ENCODE results near the gene VAC14. TPM values are rescaled to one million over a fixed set of nuclear protein-coding genes. Genes with fewer than 3 reads are reported as not detected.

Gene VAC14
- polyA plus RNA-seq, 1 donor = 40.3 TPM

GRCh38 chr16:70694088-70694867 lies 106.7 kb downstream of the VAC14 start:
- H3K4me3 ChIP-seq (ENCODE audit: low read length) = no peak overlapping the region
- WGBS (ENCODE audit: insufficient coverage, low lambda C conversion rate) = no CpG with 5 or more reads among the region's 17 CpGs
- H3K4me1 ChIP-seq (ENCODE audit: control insufficient read depth, insufficient read depth, low read length) = peaks cover 66% of the 10 kb centered on the region
- peak overlapping the region; percentile 83 for H3K27ac ChIP-seq (ENCODE audit: low read length)
- peaks cover 30% of the 10 kb centered on the region for H3K36me3 ChIP-seq (ENCODE audit: control insufficient read depth, insufficient read depth, low read length)
- DNase-seq = no peak
- H3K27me3 ChIP-seq (ENCODE audit: control insufficient read depth, insufficient read depth, low read length) = no peaks in the 10 kb centered on the region
- H3K9me3 ChIP-seq (ENCODE audit: control insufficient read depth, low read depth, low read length) = no peaks in the 10 kb centered on the region

- Histone ChIP-seq H3K9me3 (ENCODE audit: control insufficient read depth, low read depth, low read length) (no peaks in the 10 kb centered on the region), H3K27me3 (ENCODE audit: control insufficient read depth, insufficient read depth, low read length) (no peaks in the 10 kb centered on the region), H3K4me1 (ENCODE audit: control insufficient read depth, insufficient read depth, low read length) (peaks cover 75% of the 10 kb centered on the region), H3K36me3 (ENCODE audit: control insufficient read depth, insufficient read depth, low read length) (peaks cover 24% of the 10 kb centered on the region), H3K4me3 (ENCODE audit: low read length) (no peak overlapping the region), H3K27ac (ENCODE audit: low read length) (peak overlapping the region; percentile 83)
- no peak for DNase-seq
- WGBS (ENCODE audit: insufficient coverage, low lambda C conversion rate) = 63% methylated on average over 4 of the region's 29 CpGs
Measured at GRCh38 chr16:70692873-70693671, 107.9 kb downstream of the VAC14 start.

DNA sequence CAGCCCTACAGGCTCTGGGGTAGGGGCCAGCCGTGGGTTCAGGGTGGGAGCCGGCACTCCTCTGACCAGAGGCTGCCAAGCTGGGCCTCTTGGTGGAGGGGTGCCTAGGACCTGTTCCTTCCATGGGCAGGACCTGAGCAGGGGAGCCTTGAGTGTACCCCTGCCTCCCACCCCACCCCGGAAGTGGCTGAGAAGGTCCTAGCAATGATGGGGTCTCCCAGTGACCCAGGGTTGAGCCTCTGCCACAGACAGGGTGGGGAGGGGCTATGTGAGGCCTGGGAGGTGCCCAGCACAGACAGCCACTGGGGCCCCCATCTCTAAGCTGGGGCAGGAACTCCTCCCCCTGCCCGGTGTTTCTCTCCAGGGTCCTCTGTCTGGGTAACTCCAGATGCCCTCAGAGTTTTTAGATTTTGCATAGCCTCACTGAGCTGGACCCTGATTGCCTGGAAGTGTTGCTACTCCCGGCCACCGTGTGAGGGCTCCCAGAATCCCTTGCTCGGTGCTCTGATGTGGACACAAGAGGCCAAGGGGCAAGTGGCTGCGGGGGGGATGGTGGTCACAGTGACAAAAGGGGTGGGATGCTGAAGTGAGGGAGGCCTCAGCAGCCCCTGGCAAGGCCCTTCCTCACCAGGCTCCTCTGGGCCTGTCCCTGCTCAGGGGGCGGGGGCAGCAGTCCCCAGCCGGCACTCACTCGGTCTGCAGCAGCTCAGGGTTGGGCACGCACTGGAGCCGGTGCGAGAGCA lies 108.7 kb downstream of the VAC14 start:
- H3K4me1 ChIP-seq (ENCODE audit: control insufficient read depth, insufficient read depth, low read length) = peaks cover 74% of the 10 kb centered on the region
- H3K36me3 ChIP-seq (ENCODE audit: control insufficient read depth, insufficient read depth, low read length) = peaks cover 23% of the 10 kb centered on the region
- H3K27me3 ChIP-seq (ENCODE audit: control insufficient read depth, insufficient read depth, low read length) = no peaks in the 10 kb centered on the region
- no peak for DNase-seq
- H3K9me3 ChIP-seq (ENCODE audit: control insufficient read depth, low read depth, low read length) = no peaks in the 10 kb centered on the region
- no CpG with 5 or more reads among the region's 14 CpGs for WGBS (ENCODE audit: insufficient coverage, low lambda C conversion rate)
- H3K4me3 ChIP-seq (ENCODE audit: low read length) = no peak overlapping the region
- H3K27ac ChIP-seq (ENCODE audit: low read length) = peak overlapping the region; percentile 83

DNA sequence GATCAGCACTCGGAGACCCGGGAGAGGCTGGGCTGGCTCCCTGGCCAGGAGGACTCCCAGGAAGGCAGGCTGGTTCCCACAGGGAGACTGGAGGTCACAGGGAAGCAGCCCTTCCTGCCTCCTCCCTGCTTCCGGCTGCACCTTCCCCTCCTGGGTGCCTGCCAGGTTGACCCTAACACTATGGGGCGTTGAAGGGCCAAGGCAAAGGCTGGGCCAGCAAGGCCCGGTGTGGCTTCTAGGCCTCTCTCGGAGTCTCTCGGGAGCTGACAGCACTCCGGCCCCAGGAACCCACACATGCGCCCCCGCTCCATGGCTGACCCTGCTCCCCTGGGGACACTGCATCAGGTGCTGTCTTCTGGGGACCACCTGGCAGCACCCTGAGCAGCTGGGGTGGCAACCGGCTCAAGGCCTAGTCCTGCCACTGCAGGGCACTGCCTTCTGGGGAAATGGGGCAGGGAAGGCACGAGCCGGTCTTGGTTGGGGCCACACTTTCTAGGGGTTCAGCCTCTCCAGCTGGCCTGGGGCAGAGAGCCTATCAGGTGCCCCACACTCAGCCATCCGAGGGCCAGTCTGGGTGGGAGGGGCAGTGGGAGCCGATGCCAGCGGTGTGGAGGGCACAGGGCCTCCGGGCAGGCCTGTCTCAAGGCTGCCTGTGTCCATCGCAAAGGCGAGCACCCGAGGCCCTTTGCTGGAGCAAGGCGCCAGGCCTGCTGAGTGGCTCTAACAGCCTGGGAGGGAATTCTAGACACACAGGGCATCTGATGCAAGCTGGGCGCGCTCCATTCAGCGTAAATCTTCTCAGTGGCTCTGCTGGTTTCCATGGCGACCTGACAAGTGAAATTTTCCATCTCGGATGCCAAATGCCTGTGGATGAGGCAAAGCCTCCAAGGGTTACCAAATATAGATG lies 109.5 kb downstream of the VAC14 start:
- peaks cover 23% of the 10 kb centered on the region for H3K36me3 ChIP-seq (ENCODE audit: control insufficient read depth, insufficient read depth, low read length)
- H3K4me3 ChIP-seq (ENCODE audit: low read length) = no peak overlapping the region
- peak; percentile 64 to 66 for DNase-seq
- H3K27me3 ChIP-seq (ENCODE audit: control insufficient read depth, insufficient read depth, low read length) = no peaks in the 10 kb centered on the region
- 100% methylated on average over 3 of the region's 26 CpGs for WGBS (ENCODE audit: insufficient coverage, low lambda C conversion rate)
- H3K27ac ChIP-seq (ENCODE audit: low read length) = peak overlapping the region; percentile 83
- H3K4me1 ChIP-seq (ENCODE audit: control insufficient read depth, insufficient read depth, low read length) = peaks cover 73% of the 10 kb centered on the region
- H3K9me3 ChIP-seq (ENCODE audit: control insufficient read depth, low read depth, low read length) = no peaks in the 10 kb centered on the region

DNA sequence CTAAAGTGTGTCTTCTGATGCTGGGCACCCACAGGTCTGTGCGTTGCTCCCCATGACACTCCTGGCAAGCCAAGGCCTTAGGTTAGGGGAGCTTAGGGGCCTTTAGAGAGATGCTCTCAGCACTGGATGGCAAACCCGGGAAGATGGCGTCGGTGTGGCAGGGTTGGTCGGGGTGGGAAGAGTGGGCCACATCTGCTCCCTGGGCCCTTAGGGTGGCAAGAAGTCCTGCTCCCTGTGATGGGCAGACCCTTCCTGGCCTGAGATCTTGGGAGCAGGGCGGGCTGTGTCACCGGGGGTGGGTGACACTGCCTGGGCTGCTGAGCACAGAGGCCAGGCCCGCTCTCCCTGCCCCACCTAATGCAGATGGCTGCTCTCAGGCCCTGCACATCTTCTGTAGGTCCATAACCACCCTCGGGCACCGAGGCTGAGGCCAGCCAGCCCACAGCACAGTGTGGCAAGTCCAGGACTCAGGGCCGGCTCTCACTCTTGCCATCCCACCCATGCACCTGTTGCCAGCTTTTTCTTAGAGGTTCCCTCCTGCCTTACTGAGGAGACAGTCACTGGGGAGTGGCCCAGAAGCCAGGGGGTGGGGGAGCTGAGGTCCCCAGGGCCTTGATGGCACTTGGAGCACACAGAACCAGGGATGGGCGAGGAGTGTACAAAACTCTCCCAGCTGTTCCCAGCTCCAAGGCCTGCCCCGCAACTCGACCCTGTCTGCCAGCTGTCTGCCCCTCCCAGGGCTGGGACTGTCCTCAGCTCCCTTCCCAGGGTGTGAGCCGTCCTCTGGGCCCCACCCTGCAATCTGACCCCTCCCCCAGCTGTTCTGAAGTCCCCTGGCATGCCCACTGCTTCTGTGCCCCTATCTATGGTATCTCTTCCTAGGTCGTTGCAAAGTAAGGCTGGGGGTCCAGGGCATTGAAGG lies 110.7 kb downstream of the VAC14 start:
- Histone ChIP-seq H3K9me3 (ENCODE audit: control insufficient read depth, low read depth, low read length) (no peaks in the 10 kb centered on the region), H3K27me3 (ENCODE audit: control insufficient read depth, insufficient read depth, low read length) (no peaks in the 10 kb centered on the region), H3K4me3 (ENCODE audit: low read length) (no peak overlapping the region), H3K27ac (ENCODE audit: low read length) (peak overlapping the region; percentile 83), H3K4me1 (ENCODE audit: control insufficient read depth, insufficient read depth, low read length) (peaks cover 66% of the 10 kb centered on the region), H3K36me3 (ENCODE audit: control insufficient read depth, insufficient read depth, low read length) (peaks cover 21% of the 10 kb centered on the region)
- peak in 1 of 2 donors; percentile 49 for DNase-seq
- no CpG with 5 or more reads among the region's 16 CpGs for WGBS (ENCODE audit: insufficient coverage, low lambda C conversion rate)

DNA sequence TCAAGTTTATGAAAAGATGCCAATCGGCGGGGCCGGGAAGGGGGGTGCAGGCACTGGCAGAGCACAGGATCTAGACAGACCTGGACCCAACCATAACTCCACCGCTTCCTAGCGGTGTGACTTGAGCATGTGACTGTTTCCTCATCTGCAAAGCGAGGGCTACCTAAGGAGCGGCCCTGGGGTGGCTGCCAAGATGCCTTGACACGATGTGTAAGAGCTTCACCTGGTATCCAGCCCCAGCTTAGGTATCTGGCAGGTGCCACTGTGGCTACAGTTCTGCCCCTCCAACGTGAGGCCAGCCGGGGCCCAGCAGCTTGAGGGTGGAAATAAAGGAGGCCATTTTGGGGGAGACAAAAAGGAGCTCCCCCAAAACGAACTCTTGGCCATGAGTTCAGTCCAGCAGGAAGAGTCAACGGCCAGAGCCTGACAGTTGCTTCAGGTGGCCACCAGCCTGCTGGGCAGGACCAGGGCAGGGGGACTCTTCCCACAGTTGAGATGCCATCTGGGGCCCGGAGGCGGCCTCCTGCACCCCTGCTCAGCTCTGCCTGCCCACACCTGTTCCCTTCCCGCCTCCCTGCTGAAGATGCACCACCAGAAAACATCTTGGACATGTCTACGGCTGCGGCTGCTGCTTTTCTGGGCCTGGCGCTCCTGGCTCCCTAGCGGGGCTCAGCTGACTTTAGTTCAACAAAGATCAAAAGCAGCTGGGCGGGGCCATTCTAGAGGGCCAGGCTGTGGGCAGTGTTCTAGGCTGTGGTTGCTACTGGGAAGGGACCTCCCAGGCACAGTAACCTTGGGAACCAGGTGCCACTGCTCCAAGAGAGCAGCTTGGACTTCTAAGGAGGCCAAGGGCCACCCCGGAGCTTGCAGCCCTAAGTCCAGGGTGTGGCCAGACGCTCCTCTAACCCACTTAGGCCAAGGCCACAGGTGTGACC lies 111.7 kb downstream of the VAC14 start:
- H3K4me3 ChIP-seq (ENCODE audit: low read length) = no peak overlapping the region
- peaks cover 70% of the 10 kb centered on the region for H3K4me1 ChIP-seq (ENCODE audit: control insufficient read depth, insufficient read depth, low read length)
- DNase-seq = no peak
- H3K36me3 ChIP-seq (ENCODE audit: control insufficient read depth, insufficient read depth, low read length) = peaks cover 16% of the 10 kb centered on the region
- no CpG with 5 or more reads among the region's 22 CpGs for WGBS (ENCODE audit: insufficient coverage, low lambda C conversion rate)
- H3K27ac ChIP-seq (ENCODE audit: low read length) = peak overlapping the region; percentile 65
- H3K27me3 ChIP-seq (ENCODE audit: control insufficient read depth, insufficient read depth, low read length) = no peaks in the 10 kb centered on the region
- H3K9me3 ChIP-seq (ENCODE audit: control insufficient read depth, low read depth, low read length) = no peaks in the 10 kb centered on the region

DNA sequence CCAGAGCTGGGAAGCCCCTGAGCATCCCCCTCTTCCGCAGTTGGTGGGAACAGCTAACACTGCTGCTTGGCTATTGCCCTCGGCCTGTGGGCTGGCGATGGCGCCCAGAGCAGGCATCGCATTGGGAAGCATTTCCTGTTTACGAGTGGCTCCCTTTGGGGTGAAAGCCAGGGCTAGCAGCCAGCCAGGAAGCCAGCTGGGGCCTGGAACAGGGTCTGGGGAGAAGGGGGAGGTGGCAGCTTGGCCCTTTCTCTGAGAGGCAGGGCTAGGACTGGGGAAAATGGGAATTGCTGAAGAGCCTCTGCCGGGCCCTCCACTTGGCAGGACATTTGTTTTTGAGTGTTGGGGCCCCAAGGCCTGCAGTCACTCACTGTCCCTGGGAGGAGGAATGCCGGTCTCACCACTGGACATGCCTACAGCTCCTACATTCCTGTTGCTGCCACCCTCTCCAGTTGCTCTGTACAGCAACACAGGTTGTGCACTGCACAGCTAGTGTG lies 112.7 kb downstream of the VAC14 start:
- Histone ChIP-seq H3K27me3 (ENCODE audit: control insufficient read depth, insufficient read depth, low read length) (no peaks in the 10 kb centered on the region), H3K27ac (ENCODE audit: low read length) (peak overlapping the region; percentile 65), H3K36me3 (ENCODE audit: control insufficient read depth, insufficient read depth, low read length) (peaks cover 7% of the 10 kb centered on the region), H3K4me1 (ENCODE audit: control insufficient read depth, insufficient read depth, low read length) (peaks cover 62% of the 10 kb centered on the region), H3K9me3 (ENCODE audit: control insufficient read depth, low read depth, low read length) (no peaks in the 10 kb centered on the region), H3K4me3 (ENCODE audit: low read length) (no peak overlapping the region)
- DNase-seq = peak in 1 of 2 donors; percentile 41
- no CpG with 5 or more reads among the region's 8 CpGs for WGBS (ENCODE audit: insufficient coverage, low lambda C conversion rate)

GRCh38 chr16:70687671-70688245 lies 113.2 kb downstream of the VAC14 start:
- peaks cover 9% of the 10 kb centered on the region for H3K36me3 ChIP-seq (ENCODE audit: control insufficient read depth, insufficient read depth, low read length)
- peaks cover 59% of the 10 kb centered on the region for H3K4me1 ChIP-seq (ENCODE audit: control insufficient read depth, insufficient read depth, low read length)
- H3K4me3 ChIP-seq (ENCODE audit: low read length) = no peak overlapping the region
- no peaks in the 10 kb centered on the region for H3K27me3 ChIP-seq (ENCODE audit: control insufficient read depth, insufficient read depth, low read length)
- no peak for DNase-seq
- no CpG with 5 or more reads among the region's 18 CpGs for WGBS (ENCODE audit: insufficient coverage, low lambda C conversion rate)
- no peaks in the 10 kb centered on the region for H3K9me3 ChIP-seq (ENCODE audit: control insufficient read depth, low read depth, low read length)
- peak overlapping the region; percentile 65 for H3K27ac ChIP-seq (ENCODE audit: low read length)
